Activated T-helper 1 cell treated with anti-CD3 and anti-CD28 coated beads, Interleukin-12 subunit alpha, Interleukin-12 subunit beta, Interleukin-2, Interleukin-4 antibody, amounts not matched to agents 30 ng/mL and 10 ng/mL and 1 ng/mL, durations not matched to agents 14 hours and 24 hours and 36 hours (primary cell): ENCODE measurements around the gene KCNJ6. TPM values are rescaled to one million over a fixed set of nuclear protein-coding genes. Genes with fewer than 3 reads are reported as not detected.

ENCODE experiments used
- DNase-seq: peaks from one replicate; pipeline ENCODE4 v3.0.0; 2021; ENCODE audit warnings: low spot score
- H3K27ac Mint-ChIP-seq: one replicate; pipeline ENCODE4 v1.8.0; 2021; ENCODE audit warnings: mild to moderate bottlenecking, mixed read lengths
- H3K27me3 Mint-ChIP-seq: one replicate; pipeline ENCODE4 v1.8.0; 2022; ENCODE audit warnings: mild to moderate bottlenecking, moderate library complexity, mixed read lengths; ENCODE audit not compliant: insufficient read depth
- H3K36me3 Mint-ChIP-seq: one replicate; pipeline ENCODE4 v1.8.0; 2021; ENCODE audit warnings: low read depth, mixed read lengths
- H3K4me1 Mint-ChIP-seq: one replicate; pipeline ENCODE4 v1.8.0; 2021; ENCODE audit warnings: low read depth, mixed read lengths
- H3K4me3 Mint-ChIP-seq: one replicate; pipeline ENCODE4 v1.8.0; 2021; ENCODE audit warnings: mild to moderate bottlenecking, moderate library complexity, mixed read lengths
- H3K9me3 Mint-ChIP-seq: one replicate; pipeline ENCODE4 v1.8.0; 2021; ENCODE audit warnings: mixed read lengths
- intact Hi-C: fragments of 100-400 bp; cut with micrococcal nuclease; formaldehyde crosslinking; loops from one replicate; pipeline ENCODE4 v1.15.1; 2024
- total RNA-seq: library from RNA; stranded (reverse); gene quantifications from 2 replicates; pipeline ENCODE4 v1.2.3, GENCODE V29; 2022

The KCNJ6 gene
- not detected in 2 replicates for total RNA-seq

GRCh38 chr21:37916310-37917051 is at the start of gene KCNJ6:
Gene KCNJ6, minus strand, starts transcription at chr21:37916457. Its CDS starts 75,775 bp downstream, at chr21:37840682.
- Mint-ChIP-seq H3K4me1 (no peaks in the 10 kb centered on the region), H3K9me3 (no peaks in the 10 kb centered on the region), H3K27ac (no peak within 1 kb of the TSS), H3K27me3 (peaks cover 40% of the 10 kb centered on the region), H3K36me3 (no peaks in the 10 kb centered on the region), H3K4me3 (no peak within 1 kb of the TSS)
- no peak for DNase-seq
- intact Hi-C loops, result no loop called here

- intact Hi-C loops, result no loop called here
- no peak overlapping the region for H3K4me3 Mint-ChIP-seq
- H3K27ac Mint-ChIP-seq, result no peak overlapping the region
- H3K4me1 Mint-ChIP-seq, result no peaks in the 10 kb centered on the region
- peaks cover 2% of the 10 kb centered on the region for H3K27me3 Mint-ChIP-seq
- H3K36me3 Mint-ChIP-seq, result no peaks in the 10 kb centered on the region
- H3K9me3 Mint-ChIP-seq, result no peaks in the 10 kb centered on the region
- DNase-seq, result no peak
Measured at GRCh38 chr21:37965088-37965805, 49.0 kb upstream of the KCNJ6 start.

DNA sequence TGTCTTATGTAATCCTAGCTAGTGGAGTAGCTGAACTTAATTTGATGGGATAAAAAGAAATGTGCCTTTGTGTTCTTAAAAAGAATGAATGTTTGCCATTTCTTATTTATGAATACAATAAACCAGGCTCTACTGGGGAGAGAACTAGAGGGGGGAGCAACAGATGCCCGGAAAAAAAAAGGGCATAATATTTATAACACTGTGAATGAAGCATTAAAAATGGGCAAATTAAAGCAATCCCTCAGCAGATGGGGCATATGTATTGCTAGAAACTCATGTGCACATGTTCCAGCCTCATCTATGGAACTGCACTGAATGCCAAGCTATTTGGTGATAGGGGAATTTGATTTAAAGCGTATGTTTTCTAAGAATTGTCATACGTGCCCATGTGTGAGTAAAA is 42.3 kb upstream of the KCNJ6 start:
- H3K4me1 Mint-ChIP-seq, result no peaks in the 10 kb centered on the region
- intact Hi-C loops, result no loop called here
- H3K9me3 Mint-ChIP-seq, result no peaks in the 10 kb centered on the region

DNA sequence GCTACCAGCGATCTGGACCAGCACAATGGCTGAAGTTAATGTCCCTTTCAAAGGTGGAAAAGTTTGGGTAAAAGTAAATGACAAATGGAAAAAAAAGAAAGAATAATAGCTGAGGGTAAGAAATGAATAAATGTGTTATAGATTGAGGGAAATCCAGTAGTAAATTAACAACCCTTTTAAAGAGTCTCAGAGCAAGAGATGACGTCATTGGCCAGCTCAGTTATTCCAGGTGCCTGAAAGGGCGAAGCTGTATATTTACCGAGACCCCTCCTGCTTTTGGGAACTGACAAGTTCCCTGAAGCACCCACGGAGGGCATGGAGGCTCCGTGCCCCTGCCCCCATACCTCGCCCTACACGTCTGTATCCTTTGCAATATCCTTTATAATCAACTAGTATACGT is 40.5 kb upstream of the KCNJ6 start:
- H3K9me3 Mint-ChIP-seq, result no peaks in the 10 kb centered on the region
- intact Hi-C loops, result no loop called here
- DNase-seq, result no peak
- H3K27ac Mint-ChIP-seq, result no peak overlapping the region
- peaks cover 1% of the 10 kb centered on the region for H3K27me3 Mint-ChIP-seq
- no peaks in the 10 kb centered on the region for H3K36me3 Mint-ChIP-seq
- no peaks in the 10 kb centered on the region for H3K4me1 Mint-ChIP-seq
- H3K4me3 Mint-ChIP-seq, result no peak overlapping the region

More for the DNA sequence above, 42.3 kb upstream of the KCNJ6 start:
- DNase-seq, result no peak
- Mint-ChIP-seq H3K36me3 (no peaks in the 10 kb centered on the region), H3K27me3 (peaks cover 1% of the 10 kb centered on the region), H3K4me3 (no peak overlapping the region), H3K27ac (no peak overlapping the region)

DNA sequence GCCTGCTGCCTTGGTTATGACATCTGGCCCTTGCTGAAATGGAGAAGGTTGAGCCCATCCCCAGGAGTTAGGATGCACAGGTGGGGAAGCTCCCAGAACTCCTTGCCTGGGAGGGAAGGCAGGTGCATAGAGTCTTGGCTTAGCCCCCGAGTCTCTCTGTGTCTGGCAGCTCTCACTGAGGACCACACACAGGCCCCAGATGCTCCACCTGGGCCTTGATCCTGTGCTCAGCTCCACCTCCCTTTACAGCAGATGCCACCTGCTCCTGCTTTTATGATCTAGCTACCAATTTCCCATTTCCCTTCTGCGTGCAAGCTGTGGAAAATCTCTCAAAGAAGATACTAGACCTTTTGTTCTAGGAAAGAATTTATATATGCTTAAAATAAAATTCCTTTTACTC is 28.8 kb upstream of the KCNJ6 start:
- no peak for DNase-seq

DNA sequence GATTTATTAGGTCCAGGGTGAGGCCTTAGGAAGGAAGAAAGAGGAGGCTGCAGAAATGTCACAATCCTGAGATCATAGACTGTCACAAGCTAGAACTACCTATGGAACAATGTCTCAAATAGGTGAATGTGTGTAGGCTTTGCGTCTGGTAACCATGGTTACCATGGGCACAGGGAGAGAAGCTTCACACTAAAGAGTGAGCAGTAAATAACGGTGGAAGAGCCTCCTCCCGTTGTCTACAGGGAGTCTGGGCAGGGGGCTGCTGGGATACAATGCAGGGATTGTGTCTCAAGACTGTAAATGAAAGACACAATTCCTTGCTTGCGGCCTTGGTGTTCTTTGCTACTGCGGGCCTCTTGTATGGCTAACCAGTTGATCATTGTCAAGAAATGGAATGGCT is 28.2 kb upstream of the KCNJ6 start:
- Mint-ChIP-seq H3K27me3 (no peaks in the 10 kb centered on the region), H3K9me3 (no peaks in the 10 kb centered on the region)

More for the DNA sequence above, 28.8 kb upstream of the KCNJ6 start:
- H3K4me1 Mint-ChIP-seq, result no peaks in the 10 kb centered on the region
- intact Hi-C loops, result no loop called here
- no peaks in the 10 kb centered on the region for H3K9me3 Mint-ChIP-seq
- H3K36me3 Mint-ChIP-seq, result no peaks in the 10 kb centered on the region
- no peak overlapping the region for H3K4me3 Mint-ChIP-seq
- no peaks in the 10 kb centered on the region for H3K27me3 Mint-ChIP-seq
- no peak overlapping the region for H3K27ac Mint-ChIP-seq

DNA sequence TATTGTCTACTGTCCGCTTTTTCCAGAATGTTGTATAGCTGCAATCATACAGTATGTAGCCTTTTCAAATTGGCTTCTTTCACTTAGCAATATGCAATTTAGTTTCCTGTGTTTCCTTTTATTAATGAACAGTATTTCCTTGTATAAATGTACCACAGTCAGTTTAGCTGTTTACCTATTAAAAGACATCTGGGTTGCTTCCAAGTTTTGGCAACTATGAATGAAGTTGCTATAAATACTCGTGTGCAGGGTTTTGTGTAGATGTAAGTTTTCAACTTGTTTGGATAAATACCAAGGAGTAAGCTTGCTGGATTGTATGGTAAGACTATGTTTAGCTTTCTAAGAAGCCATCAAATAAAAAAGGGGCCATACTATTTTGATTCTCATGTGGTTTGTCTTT is 24.4 kb upstream of the KCNJ6 start:
- Mint-ChIP-seq H3K4me3 (no peak overlapping the region), H3K9me3 (no peaks in the 10 kb centered on the region), H3K27me3 (no peaks in the 10 kb centered on the region), H3K27ac (no peak overlapping the region), H3K36me3 (no peaks in the 10 kb centered on the region), H3K4me1 (no peaks in the 10 kb centered on the region)
- DNase-seq, result no peak
- intact Hi-C loops, result no loop called here

More for the DNA sequence above, 28.2 kb upstream of the KCNJ6 start:
- Mint-ChIP-seq H3K4me3 (no peak overlapping the region), H3K36me3 (no peaks in the 10 kb centered on the region), H3K4me1 (no peaks in the 10 kb centered on the region), H3K27ac (no peak overlapping the region)
- DNase-seq, result no peak
- intact Hi-C loops, result no loop called here

DNA sequence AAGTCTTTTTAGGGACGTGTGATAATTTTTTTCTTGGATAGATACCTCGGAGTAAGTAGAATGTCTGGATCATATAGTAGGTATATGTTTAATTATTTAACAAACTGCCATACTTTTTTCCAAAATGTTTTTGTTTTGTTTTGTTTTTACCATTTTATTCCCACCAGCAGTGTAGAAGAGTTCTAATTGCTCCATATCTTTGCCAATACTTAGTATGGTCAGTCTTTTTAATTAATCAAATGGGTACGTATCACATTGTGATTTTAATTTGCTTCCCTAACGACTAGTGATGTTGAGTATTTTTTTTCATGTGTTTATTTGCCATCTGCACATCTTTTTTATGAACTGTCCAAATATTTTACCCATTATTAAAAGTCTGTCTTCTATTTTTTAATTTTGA is 23.6 kb upstream of the KCNJ6 start:
- intact Hi-C loops, result no loop called here
- H3K27ac Mint-ChIP-seq, result no peak overlapping the region
- H3K4me1 Mint-ChIP-seq, result no peaks in the 10 kb centered on the region
- no peaks in the 10 kb centered on the region for H3K36me3 Mint-ChIP-seq
- H3K9me3 Mint-ChIP-seq, result no peaks in the 10 kb centered on the region
- no peak for DNase-seq
- no peaks in the 10 kb centered on the region for H3K27me3 Mint-ChIP-seq
- H3K4me3 Mint-ChIP-seq, result no peak overlapping the region

- no peaks in the 10 kb centered on the region for H3K27me3 Mint-ChIP-seq
- no peak overlapping the region for H3K4me3 Mint-ChIP-seq
- no peaks in the 10 kb centered on the region for H3K36me3 Mint-ChIP-seq
- no peaks in the 10 kb centered on the region for H3K4me1 Mint-ChIP-seq
- no peak overlapping the region for H3K27ac Mint-ChIP-seq
- no peaks in the 10 kb centered on the region for H3K9me3 Mint-ChIP-seq
- intact Hi-C loops, result no loop called here
- DNase-seq, result no peak
Measured at GRCh38 chr21:37939251-37939650, 23.0 kb upstream of the KCNJ6 start.

DNA sequence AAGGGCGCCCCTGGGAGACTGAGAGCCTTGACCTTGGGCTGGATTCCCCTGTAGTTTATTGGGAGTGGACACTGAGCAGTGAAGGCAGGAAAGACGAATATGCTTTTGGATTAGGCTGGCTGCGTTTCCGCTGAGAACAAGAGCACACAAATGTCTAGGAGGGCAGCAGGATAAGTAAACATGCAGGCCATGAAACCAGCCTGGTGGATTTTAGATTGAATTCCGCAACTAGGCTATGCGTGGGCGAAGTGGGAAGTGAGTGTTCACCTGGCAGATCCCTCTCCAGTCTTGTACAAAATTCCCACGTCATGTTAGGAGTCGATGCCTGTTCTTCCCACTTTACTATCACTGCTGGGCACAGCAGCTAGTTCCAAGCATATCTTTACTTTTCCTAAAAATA is 21.4 kb upstream of the KCNJ6 start:
- H3K27ac Mint-ChIP-seq, result no peak overlapping the region
- no peaks in the 10 kb centered on the region for H3K27me3 Mint-ChIP-seq
- peaks cover 9% of the 10 kb centered on the region for H3K9me3 Mint-ChIP-seq
- no peak overlapping the region for H3K4me3 Mint-ChIP-seq
- intact Hi-C loops, result no loop called here
- H3K4me1 Mint-ChIP-seq, result no peaks in the 10 kb centered on the region
- no peaks in the 10 kb centered on the region for H3K36me3 Mint-ChIP-seq
- no peak for DNase-seq

- Mint-ChIP-seq H3K27me3 (no peaks in the 10 kb centered on the region), H3K27ac (no peak overlapping the region), H3K9me3 (peaks cover 9% of the 10 kb centered on the region), H3K4me3 (no peak overlapping the region), H3K36me3 (no peaks in the 10 kb centered on the region), H3K4me1 (no peaks in the 10 kb centered on the region)
- DNase-seq, result no peak
- intact Hi-C loops, result no loop called here
Measured at GRCh38 chr21:37936010-37936785, 19.9 kb upstream of the KCNJ6 start.

- no peaks in the 10 kb centered on the region for H3K27me3 Mint-ChIP-seq
- no peak overlapping the region for H3K4me3 Mint-ChIP-seq
- DNase-seq, result no peak
- no peaks in the 10 kb centered on the region for H3K4me1 Mint-ChIP-seq
- intact Hi-C loops, result no loop called here
- H3K36me3 Mint-ChIP-seq, result no peaks in the 10 kb centered on the region
- H3K9me3 Mint-ChIP-seq, result peaks cover 9% of the 10 kb centered on the region
- no peak overlapping the region for H3K27ac Mint-ChIP-seq
Measured at GRCh38 chr21:37932936-37933335, 16.7 kb upstream of the KCNJ6 start.

DNA sequence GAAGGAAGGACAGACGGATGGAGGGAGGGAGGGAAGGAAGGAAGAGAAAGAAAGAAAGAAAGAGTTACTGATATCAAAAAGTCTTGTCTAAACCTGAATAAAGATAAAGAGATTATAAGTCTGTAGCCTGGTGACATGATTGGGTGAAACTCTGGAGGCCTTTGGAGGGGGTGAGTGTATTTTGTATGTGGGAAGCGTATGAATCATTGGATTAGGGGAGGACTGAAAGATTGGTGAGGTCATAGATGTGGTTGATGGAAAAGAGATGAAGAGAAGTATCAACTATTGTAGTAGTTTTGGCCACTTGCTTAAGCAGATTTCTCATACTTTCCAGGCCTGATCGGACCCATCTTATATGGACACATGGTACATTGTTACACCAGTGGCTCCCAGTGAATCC is 11.5 kb upstream of the KCNJ6 start:
- intact Hi-C loops, result no loop called here
- DNase-seq, result no peak
- H3K36me3 Mint-ChIP-seq, result no peaks in the 10 kb centered on the region
- H3K4me1 Mint-ChIP-seq, result no peaks in the 10 kb centered on the region
- H3K27ac Mint-ChIP-seq, result no peak overlapping the region
- H3K9me3 Mint-ChIP-seq, result no peaks in the 10 kb centered on the region
- no peak overlapping the region for H3K4me3 Mint-ChIP-seq
- no peaks in the 10 kb centered on the region for H3K27me3 Mint-ChIP-seq
